GM21447 (cell line): Measurements from ENCODE around the gene TEX44.

ENCODE experiments used
- ATAC-seq: cut with Tn5 transposase; IDR thresholded peaks from one replicate; pipeline ENCODE4 v1.9.1; 2021; ENCODE audit not compliant: unreplicated experiment

The TEX44 gene

GRCh38 chr2:231604685-231605606 is 12.3 kb downstream of the TEX44 start:
- ATAC-seq, result peak; percentile 82

- no peak for ATAC-seq
Observed at GRCh38 chr2:231605607-231606091, 13.0 kb downstream of the TEX44 start.

GRCh38 chr2:231606941-231607340 is 14.3 kb downstream of the TEX44 start:
- no peak for ATAC-seq

- ATAC-seq, result no peak
Observed at GRCh38 chr2:231611273-231612108, 18.8 kb downstream of the TEX44 start.

- ATAC-seq, result no peak
Observed at GRCh38 chr2:231612109-231612455, 19.4 kb downstream of the TEX44 start.

GRCh38 chr2:231612456-231613330 is 20.0 kb downstream of the TEX44 start:
- ATAC-seq, result peak; percentile 35

GRCh38 chr2:231613331-231613662 is 20.6 kb downstream of the TEX44 start:
- ATAC-seq, result peak; percentile 5

- peak; percentile 65 for ATAC-seq
Observed at GRCh38 chr2:231613663-231614558, 21.2 kb downstream of the TEX44 start.

GRCh38 chr2:231614559-231615057 is 21.9 kb downstream of the TEX44 start:
- ATAC-seq, result no peak

GRCh38 chr2:231615058-231615671 is 22.5 kb downstream of the TEX44 start:
- ATAC-seq, result no peak

- ATAC-seq, result no peak
Observed at GRCh38 chr2:231616296-231616695, 23.6 kb downstream of the TEX44 start.

GRCh38 chr2:231617059-231617926 is 24.6 kb downstream of the TEX44 start:
- ATAC-seq, result no peak

- ATAC-seq, result no peak
Observed at GRCh38 chr2:231621051-231621879, 28.6 kb downstream of the TEX44 start.

GRCh38 chr2:231622963-231623362 is 30.3 kb downstream of the TEX44 start:
- ATAC-seq, result no peak

GRCh38 chr2:231626449-231626848 is 33.8 kb downstream of the TEX44 start:
- ATAC-seq, result no peak

- no peak for ATAC-seq
Observed at GRCh38 chr2:231627384-231628120, 34.9 kb downstream of the TEX44 start.
